ENCODE measurements around the gene STYXL2. TPM values are rescaled to one million over a fixed set of nuclear protein-coding genes. Genes with fewer than 3 reads are reported as not detected.

The STYXL2 gene
- total and polyA plus RNA-seq, 9 of the 15 experiments (the other 6 are each of a cell fraction or from before 2014, with no cell fraction given), result not detected

GRCh38 chr1:167057241-167057688 lies 36.6 kb upstream of the STYXL2 start (continued):
- TF ChIP-seq DEAF1 (CRISPR knock-in tag; IDR thresholded peaks at IDR 0.05), result peak; percentile 76
- TF ChIP-seq NONO (IDR thresholded peaks at IDR 0.05; ENCODE audit: low read depth in 2 of 2, low read length in 1 of 2), result no peak
- TF ChIP-seq ETV1 (tag; conservative IDR thresholded peaks at IDR 0.05; ENCODE audit: low read depth), result no peak

- intact Hi-C loops (cut with micrococcal nuclease) (loop anchor here (2.0 to 5.0 kb wide), 4 partner anchors 82 to 1134 kb away; partner anchors contain the start of gene ILDR2), in situ Hi-C loops (cut with MboI) (loop anchor here (5.0 kb wide), 1 partner anchor 142 kb away; no protein-coding TSS in a partner anchor)
- 9% methylated on average over 17 of the region's 17 CpGs for WGBS (ENCODE audit: insufficient coverage, low coverage, missing lambda C conversion rate)
- DNase-seq (ENCODE audit: extremely low read depth in 1 of 4, low spot score in 3 of 4) (peak; percentile 74 to 85 (median 76)), ATAC-seq (peak; percentile 75), FAIRE-seq (peak; percentile 95)
- Histone ChIP-seq H3K4me1 (replicated peaks in 1 of 2; ENCODE audit: control insufficient read depth in 2 of 2, insufficient read depth in 2 of 2, low read length in 2 of 2) (peaks cover 0 to 10% of the 10 kb centered on the region in 2 experiments; a peak in 3 of 5 replicates), H2AFZ (ENCODE audit: low read depth, low read length) (peak overlapping the region; percentile 97), H4K20me1 (replicated peaks; ENCODE audit: control insufficient read depth, insufficient read depth, low read length) (no peaks in the 10 kb centered on the region), H3K27ac (ENCODE audit: extremely low read depth, low read depth, low read length) (peak overlapping the region; percentile 20; the same call in 1 of the 3 replicates), H3K4me3 (no peak overlapping the region), H3K27me3 (ENCODE audit: control insufficient read depth in 2 of 2, insufficient read depth in 2 of 2, low read length in 2 of 2) (peaks cover 9 to 32% of the 10 kb centered on the region in 2 experiments; a peak in 4 of 5 replicates), H3K9me1 (ENCODE audit: control insufficient read depth, insufficient read depth, low read length) (no peaks in the 10 kb centered on the region), H3K36me3 (ENCODE audit: control insufficient read depth, insufficient read depth, low read length) (no peaks in the 10 kb centered on the region), H3K9me3 (replicated peaks; ENCODE audit: control insufficient read depth, insufficient read depth, low read depth, low read length) (no peaks in the 10 kb centered on the region), H3K79me2 (ENCODE audit: control insufficient read depth, insufficient read depth, low read length) (no peaks in the 10 kb centered on the region), H3K4me2 (ENCODE audit: insufficient read depth, low read length) (peak overlapping the region; percentile 67), H3K9ac (ENCODE audit: insufficient read depth in 1 of 2, low read depth in 2 of 2, low read length in 2 of 2) (peak overlapping the region; percentile 15 to 42; a peak in 3 of 4 replicates)
- no TSS peak for BruUV-seq (replicated peaks)
- CTCF ChIA-PET (ENCODE audit: low intra/inter-chr PET ratio), result interaction anchor here (0.5 to 3.8 kb wide), 6 partner anchors 148 to 1135 kb away, joined by 3 to 32 read pairs (median 4); no protein-coding TSS in a partner anchor
- POLR2A ChIA-PET, result interaction anchor here (0.6 to 3.7 kb wide), 4 partner anchors 15 to 254 kb away, joined by 3 to 11 read pairs (median 4); partner anchors contain the start of gene TADA1
- peak; percentile 36; the same call in 1 of the 2 replicates for TF ChIP-seq DPF2 (IDR thresholded peaks at IDR 0.05)
- peak; percentile 87 to 95 for TF ChIP-seq RAD21 (CRISPR knock-in tag; conservative IDR thresholded peaks at IDR 0.05 in 1 of 2, IDR thresholded peaks at IDR 0.05 in 1 of 2)
- TF ChIP-seq ZBTB26 (CRISPR knock-in tag; IDR thresholded peaks at IDR 0.05), result 0 out of 2 replicates have a peak, but pooled peaks have one; percentile 32
- TF ChIP-seq CHAMP1 (IDR thresholded peaks at IDR 0.05), result peak; percentile 61; the same call in 1 of the 2 replicates
- TF ChIP-seq TFAP4 (CRISPR knock-in tag; IDR thresholded peaks at IDR 0.05; ENCODE audit: borderline replicate concordance), result peak; percentile 55
- TF ChIP-seq DIDO1 (tag; IDR thresholded peaks at IDR 0.05; ENCODE audit: low read depth), result 0 out of 2 replicates have a peak, but pooled peaks have one; percentile 15
- peak; percentile 86; the same call in 1 of the 2 replicates for TF ChIP-seq STAG1 (CRISPR knock-in tag; IDR thresholded peaks at IDR 0.05; ENCODE audit: borderline replicate concordance)
Observed at GRCh38 chr1:167059045-167059808, 34.6 kb upstream of the STYXL2 start.
